Neural cell (in vitro differentiated cells): ENCODE results near the gene IRS2. TPM values are rescaled to one million over a fixed set of nuclear protein-coding genes. Genes with fewer than 3 reads are reported as not detected.

ENCODE experiments used
- H2AFZ ChIP-seq: fragments of 200-600, 300-800 bp; sonication (generic), shearing (Covaris generic); 2 replicates; pipeline ENCODE4 v1.6.0; 2014; ENCODE audit warnings: low read depth, mild to moderate bottlenecking, antibody characterized with exemption, low read length, moderate library complexity
- H3F3A ChIP-seq: fragments of 200-600 bp; shearing (Covaris generic); 2 replicates; pipeline ENCODE4 v1.6.1; 2016; ENCODE audit warnings: mild to moderate bottlenecking, moderate library complexity, mixed read lengths, antibody characterized with exemption, low read length; ENCODE audit not compliant: insufficient read depth, poor library complexity, severe bottlenecking
- H3K27ac ChIP-seq: fragments of 200-600, 300-800 bp; sonication (generic), shearing (Covaris generic); 2 replicates; pipeline ENCODE4 v1.5.1; 2014; ENCODE audit warnings: mild to moderate bottlenecking, low read length, moderate library complexity
- H3K27me3 ChIP-seq: fragments of 300-800, 200-600 bp; sonication (generic), shearing (Covaris generic); 2 replicates; pipeline ENCODE4 v1.6.0; 2014; ENCODE audit warnings: mild to moderate bottlenecking, low read depth, low read length, moderate library complexity; ENCODE audit not compliant: insufficient read depth
- H3K36me3 ChIP-seq: fragments of 300-800, 200-600 bp; sonication (generic), shearing (Covaris generic); 2 replicates; pipeline ENCODE4 v1.5.1; 2014; ENCODE audit warnings: mild to moderate bottlenecking, antibody characterized with exemption, low read length, moderate library complexity; ENCODE audit not compliant: insufficient read depth
- H3K4me2 ChIP-seq: fragments of 300-800, 200-600 bp; sonication (generic), shearing (Covaris generic); 2 replicates; pipeline ENCODE4 v1.6.0; 2014; ENCODE audit warnings: mild to moderate bottlenecking, low read length
- H3K4me3 ChIP-seq: fragments of 300-800, 200-600 bp; sonication (generic), shearing (Covaris generic); 2 replicates; pipeline ENCODE4 v1.5.1; 2014; ENCODE audit warnings: mild to moderate bottlenecking, low read length, moderate library complexity
- H3K79me2 ChIP-seq: fragments of 200-600 bp; shearing (Covaris generic); replicated peaks from 2 replicates; pipeline ENCODE4 v1.6.0; 2014; ENCODE audit warnings: mild to moderate bottlenecking, low read length, moderate library complexity; ENCODE audit not compliant: insufficient read depth
- H3K9ac ChIP-seq: fragments of 300-800, 200-600 bp; sonication (generic), shearing (Covaris generic); 2 replicates; pipeline ENCODE4 v1.6.1; 2016; ENCODE audit warnings: mild to moderate bottlenecking, low read length, mixed read lengths
- H3K9me2 ChIP-seq: fragments of 200-600 bp; shearing (Covaris generic); 2 replicates; pipeline ENCODE4 v1.6.1; 2016; ENCODE audit warnings: mild to moderate bottlenecking, low read length, mixed read lengths; ENCODE audit not compliant: insufficient read depth
- H3K9me3 ChIP-seq: fragments of 200-600, 300-800 bp; sonication (generic), shearing (Covaris generic); 2 replicates; pipeline ENCODE4 v1.6.1; 2016; ENCODE audit warnings: mild to moderate bottlenecking, mixed run types, low read length, moderate library complexity, mixed read lengths
- H4K20me1 ChIP-seq: fragments of 200-600 bp; shearing (Covaris generic); 2 replicates; pipeline ENCODE4 v1.6.1; 2016; ENCODE audit warnings: mild to moderate bottlenecking, mixed run types; ENCODE audit not compliant: insufficient read depth
- CTCF ChIP-seq: fragments of 450-650 bp; IDR thresholded peaks from 2 replicates; pipeline ENCODE4 v1.5.1; 2014; ENCODE audit warnings: antibody characterized with exemption, mild to moderate bottlenecking, moderate library complexity; ENCODE audit not compliant: poor library complexity, severe bottlenecking
- EP300 ChIP-seq: fragments of 450-650 bp; conservative IDR thresholded peaks from 2 replicates; pipeline ENCODE4 v1.6.1; 2014; ENCODE audit warnings: antibody characterized with exemption, mild to moderate bottlenecking, moderate library complexity; ENCODE audit not compliant: poor library complexity, severe bottlenecking
- EZH2 ChIP-seq: fragments of 200-600, 300-800 bp; shearing (Covaris generic), sonication (generic); IDR thresholded peaks from 2 replicates; pipeline ENCODE4 v1.6.1; 2014; ENCODE audit warnings: antibody characterized with exemption, low read length, borderline replicate concordance, mild to moderate bottlenecking; ENCODE audit not compliant: insufficient read depth, poor library complexity, severe bottlenecking
- MXI1 ChIP-seq: fragments of 450-650 bp; conservative IDR thresholded peaks from 2 replicates; pipeline ENCODE4 v1.6.1; 2014; ENCODE audit warnings: antibody characterized with exemption, mild to moderate bottlenecking; ENCODE audit not compliant: poor library complexity, severe bottlenecking
- POLR2AphosphoS5 ChIP-seq: IDR thresholded peaks from 2 replicates; pipeline ENCODE4 v1.6.1; 2012
- RAD21 ChIP-seq: fragments of 450-650 bp; conservative IDR thresholded peaks from 2 replicates; pipeline ENCODE4 v1.6.1; 2014; ENCODE audit warnings: antibody characterized with exemption, mild to moderate bottlenecking, moderate library complexity
- REST ChIP-seq: IDR thresholded peaks from 2 replicates; pipeline ENCODE4 v1.6.1; 2012; ENCODE audit warnings: borderline replicate concordance
- SMC3 ChIP-seq: fragments of 450-650 bp; conservative IDR thresholded peaks from 2 replicates; pipeline ENCODE4 v1.6.1; 2014; ENCODE audit warnings: antibody characterized with exemption, mild to moderate bottlenecking, moderate library complexity; ENCODE audit not compliant: poor library complexity
- TAF1 ChIP-seq: IDR thresholded peaks from 2 replicates; pipeline ENCODE4 v1.6.1; 2012; ENCODE audit warnings: low read depth
- polyA plus RNA-seq: library from polyadenylated mRNA; depleted of rRNA; stranded (reverse); fragments of >200 nt; gene quantifications from 2 replicates; pipeline ENCODE4 v1.2.3, GENCODE V29; 2014

The IRS2 gene
- polyA plus RNA-seq, 1 donor from 2014 or later: 7.1 TPM

GRCh38 chr13:109724603-109725002, 61.8 kb downstream of the IRS2 start:
- H3F3A ChIP-seq: no peaks in the 10 kb centered on the region
- H2AFZ ChIP-seq: no peak overlapping the region
- H4K20me1 ChIP-seq: no peaks in the 10 kb centered on the region
- no peak overlapping the region for H3K9ac ChIP-seq
- no peaks in the 10 kb centered on the region for H3K36me3 ChIP-seq
- H3K4me3 ChIP-seq: no peak overlapping the region
- H3K79me2 ChIP-seq: no peaks in the 10 kb centered on the region
- H3K9me3 ChIP-seq: no peaks in the 10 kb centered on the region
- TF ChIP-seq SMC3 (no peak), POLR2AphosphoS5 (no peak), EZH2 (no peak), RAD21 (no peak), MXI1 (no peak), EP300 (no peak), CTCF (no peak), TAF1 (no peak)
- no peak overlapping the region for H3K27ac ChIP-seq
- no peaks in the 10 kb centered on the region for H3K27me3 ChIP-seq
- no peak overlapping the region for H3K4me2 ChIP-seq
- H3K9me2 ChIP-seq: no peaks in the 10 kb centered on the region

GRCh38 chr13:109723046-109723445, 63.3 kb downstream of the IRS2 start:
- no peak overlapping the region for H2AFZ ChIP-seq
- H3K4me2 ChIP-seq: no peak overlapping the region
- TF ChIP-seq MXI1: no peak
- TF ChIP-seq TAF1: no peak
- no peak for TF ChIP-seq SMC3
- no peak for TF ChIP-seq EZH2
- TF ChIP-seq REST: no peak
- TF ChIP-seq CTCF: no peak
- TF ChIP-seq POLR2AphosphoS5: no peak
- TF ChIP-seq EP300: no peak
- no peaks in the 10 kb centered on the region for H3K36me3 ChIP-seq
- H3K9me2 ChIP-seq: no peaks in the 10 kb centered on the region
- no peak overlapping the region for H3K4me3 ChIP-seq
- H3K27me3 ChIP-seq: no peaks in the 10 kb centered on the region
- H3F3A ChIP-seq: no peaks in the 10 kb centered on the region
- H3K27ac ChIP-seq: no peak overlapping the region
- H3K9me3 ChIP-seq: no peaks in the 10 kb centered on the region
- no peaks in the 10 kb centered on the region for H3K79me2 ChIP-seq
- no peaks in the 10 kb centered on the region for H4K20me1 ChIP-seq
- no peak overlapping the region for H3K9ac ChIP-seq
